Cardiac septum (tissue), 1 donor: ENCODE results near the gene ARRB1. TPM values are rescaled to one million over a fixed set of nuclear protein-coding genes. Genes with fewer than 3 reads are reported as not detected.
"Not testable (repeated sequence)": the region's sequence is repeated elsewhere in the genome, so short reads cannot be mapped to it uniquely, and the experiment has no call there.

Experiments used
- DNase-seq: peaks from one replicate; pipeline ENCODE4 v3.0.0-alpha.2; 2020; ENCODE audit warnings: low spot score
- intact Hi-C: fragments of 100-400 bp; cut with DNase I; formaldehyde crosslinking; loops from one replicate; pipeline ENCODE4 v1.14.0; 2022
- total RNA-seq: library from RNA; stranded (reverse); fragmentation: NEBNext Ultra II Directional; extraction: Animal tissue kit (Norgen Biotek cat#: 25700); gene quantifications from one replicate; pipeline ENCODE4 v1.2.1, GENCODE V29; 2021
- donor health status: DM: no; HTN: no; CAD: no.

ARRB1 gene
- total RNA-seq, 1 donor from 2014 or later = 21.4 TPM

DNA sequence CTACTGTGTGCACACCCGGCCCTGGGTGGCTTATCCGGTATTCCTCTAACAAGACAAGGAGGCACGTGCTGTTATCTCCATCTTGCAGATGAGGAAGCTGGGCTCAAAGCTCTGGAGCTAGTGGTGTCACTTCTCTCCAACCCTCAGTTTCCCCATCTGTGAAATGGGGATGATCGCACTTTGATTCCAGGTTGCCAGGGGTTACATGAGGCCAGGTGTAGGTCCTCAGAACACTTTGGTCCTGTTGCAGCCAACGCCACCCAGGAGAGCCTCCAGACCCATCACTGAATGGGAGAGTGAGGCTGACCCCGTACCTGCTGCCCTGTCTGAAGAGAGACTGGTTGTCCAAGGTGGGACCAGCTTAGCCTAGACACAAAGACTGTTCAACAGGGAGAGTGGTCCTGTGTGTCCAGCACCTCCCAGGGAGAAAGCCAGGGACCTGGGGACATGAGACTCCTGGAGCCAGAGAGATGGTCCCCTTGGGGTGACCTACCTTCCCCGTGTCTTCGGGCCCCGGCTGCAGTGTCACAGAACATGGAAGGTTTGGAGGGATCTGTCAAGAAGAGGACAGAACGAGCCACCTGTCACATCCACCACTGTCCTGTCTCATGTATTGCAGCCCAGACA, 69.9 kb downstream of the ARRB1 start:
- DNase-seq = no peak

DNA sequence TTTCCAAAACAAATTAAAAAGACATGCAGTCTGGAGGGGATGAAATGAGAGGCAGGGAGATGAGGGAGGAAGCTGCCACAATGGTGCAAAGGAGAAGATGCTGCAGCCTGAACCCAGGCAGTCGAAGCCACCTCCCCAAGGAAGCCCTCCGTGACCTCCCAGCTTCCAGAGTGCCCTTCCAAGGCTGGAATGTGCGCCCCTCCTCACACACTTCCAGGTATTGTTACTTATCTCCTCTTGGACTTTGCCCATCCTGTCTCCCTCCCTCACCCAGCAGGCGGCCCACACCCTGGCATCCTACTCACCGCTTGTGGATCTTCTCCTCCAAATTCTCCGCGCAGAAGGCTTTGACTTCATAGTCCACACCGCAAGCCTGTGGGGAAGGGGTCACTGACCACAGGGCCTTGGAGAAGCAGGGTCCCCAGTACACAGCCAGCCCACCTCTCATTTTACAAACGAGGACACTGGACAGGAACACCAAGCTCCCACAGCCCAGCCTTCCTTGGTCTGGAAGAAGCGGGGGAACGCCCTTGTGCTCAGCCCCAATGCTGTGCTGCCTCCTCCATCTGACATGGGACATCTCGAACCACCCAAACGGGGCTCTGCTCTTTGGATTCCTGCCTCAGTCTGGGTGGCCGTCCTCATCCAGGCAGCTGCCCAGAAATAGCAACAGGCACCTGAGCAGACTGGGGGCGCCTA, 70.5 kb downstream of the ARRB1 start:
- intact Hi-C loops = loop anchor here (1.0 kb wide), 2 partner anchors 47 to 103 kb away; no protein-coding TSS in a partner anchor
- DNase-seq = no peak

More for the DNA sequence above, 69.9 kb downstream of the ARRB1 start:
- intact Hi-C loops = no loop called here

DNA sequence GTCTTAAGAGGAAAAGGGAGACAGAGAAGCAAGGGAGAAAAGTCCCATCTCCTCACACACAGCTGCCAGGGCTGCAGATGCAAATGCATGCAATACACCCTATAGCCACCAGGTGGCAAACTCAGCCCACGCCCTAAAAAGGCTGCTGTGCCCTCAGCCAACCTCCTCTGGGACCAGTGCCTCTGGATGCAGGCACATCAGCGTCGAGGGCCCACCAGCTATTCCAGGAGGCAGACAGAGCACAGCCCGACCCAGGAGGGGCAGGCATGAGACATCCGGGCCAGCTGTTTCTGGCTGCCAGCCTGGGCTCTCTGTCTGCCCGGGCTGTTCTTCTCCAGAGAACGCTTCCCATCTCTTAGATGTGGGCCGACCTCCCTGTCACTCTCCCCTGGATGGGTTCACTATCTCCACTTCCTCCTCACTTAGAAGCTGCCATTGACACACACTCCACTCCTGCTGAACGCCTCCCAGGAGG, 71.2 kb downstream of the ARRB1 start:
- DNase-seq = peak; percentile 92
- intact Hi-C loops = loop anchor here (1.0 kb wide), 2 partner anchors 48 to 104 kb away; no protein-coding TSS in a partner anchor

- intact Hi-C loops = no loop called here
- no peak for DNase-seq
These were observed 72.2 kb downstream of the ARRB1 start for GRCh38 chr11:75279273-75279672.

DNA sequence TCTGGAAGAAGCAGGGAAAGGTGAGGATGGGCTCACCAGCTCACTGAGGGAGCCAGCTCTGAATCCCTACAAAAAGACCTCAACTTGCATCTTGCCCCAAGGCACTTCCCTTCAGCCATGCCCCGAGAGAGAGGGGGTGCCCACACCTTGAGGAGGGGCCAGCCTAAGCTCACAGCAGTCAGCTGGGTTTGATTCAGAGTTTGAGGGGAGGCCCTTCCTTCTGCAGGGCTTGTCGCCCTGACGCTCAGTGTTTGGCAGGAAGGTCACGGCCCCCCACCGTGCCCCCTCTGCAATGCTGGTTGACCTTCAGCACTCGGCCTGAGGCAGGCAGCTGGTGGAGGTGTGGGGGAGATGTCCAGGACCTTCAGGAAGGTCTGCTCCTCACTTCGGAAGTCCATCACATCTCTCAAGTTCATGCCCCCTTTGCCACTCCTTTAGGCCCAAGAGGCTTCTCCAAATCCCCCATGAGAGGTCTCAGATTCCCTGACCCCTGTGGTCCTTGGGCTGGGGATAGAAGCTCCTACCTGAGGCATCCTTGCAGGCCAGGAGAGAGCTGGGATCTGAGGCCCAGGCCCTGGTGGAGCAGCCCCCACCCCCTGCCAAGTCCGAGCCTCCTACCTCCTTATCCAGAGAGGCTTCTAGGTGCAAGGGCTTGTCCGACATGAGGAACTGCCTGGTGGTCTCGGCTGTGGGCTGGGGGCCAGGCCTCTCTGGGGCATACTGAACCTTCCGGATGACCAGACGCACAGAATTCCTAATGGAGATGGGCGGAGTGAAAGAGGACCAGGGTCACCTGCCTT, 73.3 kb downstream of the ARRB1 start:
- intact Hi-C loops = no loop called here
- peak; percentile 43 for DNase-seq

- intact Hi-C loops = no loop called here
- DNase-seq = peak; percentile 10
These were observed 74.2 kb downstream of the ARRB1 start for GRCh38 chr11:75277211-75277805.

DNA sequence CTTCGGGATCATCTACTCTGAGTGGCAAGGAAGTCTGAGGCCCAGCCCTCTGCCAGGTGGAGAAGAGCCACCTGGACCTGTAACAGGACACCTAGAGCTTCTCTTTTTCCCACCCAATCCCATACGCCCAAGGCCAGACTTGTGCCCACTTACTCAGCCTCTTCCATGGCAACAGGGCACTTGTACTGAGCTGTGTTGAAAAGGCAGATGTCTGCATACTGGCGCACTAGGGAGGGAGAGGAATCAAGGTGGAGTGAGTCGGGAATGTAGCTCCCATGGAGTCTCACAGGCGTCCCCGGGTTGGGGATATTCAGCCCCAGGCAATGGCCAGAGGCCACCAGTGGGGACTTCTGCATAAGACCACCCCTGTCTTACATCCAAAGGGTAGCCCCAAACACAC, 74.8 kb downstream of the ARRB1 start:
- intact Hi-C loops = no loop called here
- peak; percentile 63 for DNase-seq

DNA sequence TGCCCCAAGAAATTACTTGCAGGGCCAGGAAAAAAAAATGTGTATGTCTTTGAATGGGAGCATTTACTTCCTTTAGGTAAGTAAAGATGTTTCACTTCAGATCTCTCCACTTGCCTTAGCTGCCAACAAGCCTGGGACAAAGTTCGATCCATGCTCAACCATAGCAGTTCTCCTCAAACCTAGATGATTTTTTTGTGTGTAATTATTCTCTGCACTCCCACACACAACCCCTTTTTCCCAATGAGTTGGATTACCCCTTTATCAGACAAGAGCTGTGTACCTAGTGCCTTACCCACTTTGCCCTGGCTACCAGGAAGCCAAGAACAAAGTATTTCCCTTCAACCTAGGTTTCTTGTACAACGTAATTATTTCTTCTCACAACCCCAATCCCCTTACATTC, 75.3 kb downstream of the ARRB1 start:
- intact Hi-C loops = no loop called here

GRCh38 chr11:75275581-75275980, 75.9 kb downstream of the ARRB1 start:
- intact Hi-C loops = no loop called here

More for the DNA sequence above, 75.3 kb downstream of the ARRB1 start:
- DNase-seq = no peak

GRCh38 chr11:75274716-75275115, 76.7 kb downstream of the ARRB1 start:
- DNase-seq = peak; percentile 3
- intact Hi-C loops = not testable (repeated sequence)

More at GRCh38 chr11:75275581-75275980, 75.9 kb downstream of the ARRB1 start:
- DNase-seq = peak; percentile 83

GRCh38 chr11:75273411-75274391, 77.8 kb downstream of the ARRB1 start:
- intact Hi-C loops = no loop called here
- DNase-seq = peak; percentile 75

DNA sequence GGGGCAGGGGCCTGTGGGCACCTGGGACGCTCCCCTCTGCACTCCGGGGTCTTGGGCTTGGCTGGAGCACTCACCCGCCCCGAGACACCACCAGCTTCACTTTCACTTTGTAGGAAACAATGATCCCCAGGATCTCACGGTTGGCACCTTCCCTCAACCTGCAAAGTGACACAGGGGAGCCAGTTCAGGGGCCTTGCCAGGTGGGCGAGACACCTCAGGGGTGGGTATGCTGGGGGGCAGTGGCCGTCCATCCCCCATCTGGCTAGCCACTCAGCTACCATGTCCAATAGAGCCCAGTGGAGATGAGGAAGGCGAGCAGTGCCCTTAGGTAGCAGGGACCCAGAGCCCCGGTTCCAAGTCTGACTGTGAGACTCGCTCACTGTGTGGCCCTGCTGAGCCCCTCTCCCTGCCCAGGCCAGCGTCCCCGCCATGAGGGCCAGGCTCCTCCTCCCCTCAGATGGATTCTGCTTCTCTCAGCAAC, 78.6 kb downstream of the ARRB1 start:
- DNase-seq = peak; percentile 74
- intact Hi-C loops = no loop called here

DNA sequence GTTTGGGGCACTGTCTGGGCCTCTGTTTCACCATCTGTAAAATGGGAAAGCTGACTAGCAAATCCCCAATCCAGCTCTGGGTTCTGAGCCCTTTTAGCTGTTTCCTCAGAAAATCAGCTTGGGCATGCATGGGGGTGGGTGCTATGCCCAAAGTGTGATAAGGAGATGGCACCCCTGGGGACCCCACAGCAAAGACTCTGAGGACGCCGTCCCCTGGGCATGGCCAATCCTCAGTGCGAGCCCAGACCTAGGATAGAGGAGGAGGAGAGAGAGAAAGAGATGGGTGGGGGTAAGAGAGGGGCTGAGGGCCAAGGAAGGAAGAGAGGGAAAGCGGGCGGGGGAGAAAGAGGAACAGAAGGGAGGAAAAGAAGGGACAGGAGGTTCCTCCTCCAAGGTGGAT, 79.1 kb downstream of the ARRB1 start:
- intact Hi-C loops = no loop called here
- DNase-seq = peak; percentile 5

DNA sequence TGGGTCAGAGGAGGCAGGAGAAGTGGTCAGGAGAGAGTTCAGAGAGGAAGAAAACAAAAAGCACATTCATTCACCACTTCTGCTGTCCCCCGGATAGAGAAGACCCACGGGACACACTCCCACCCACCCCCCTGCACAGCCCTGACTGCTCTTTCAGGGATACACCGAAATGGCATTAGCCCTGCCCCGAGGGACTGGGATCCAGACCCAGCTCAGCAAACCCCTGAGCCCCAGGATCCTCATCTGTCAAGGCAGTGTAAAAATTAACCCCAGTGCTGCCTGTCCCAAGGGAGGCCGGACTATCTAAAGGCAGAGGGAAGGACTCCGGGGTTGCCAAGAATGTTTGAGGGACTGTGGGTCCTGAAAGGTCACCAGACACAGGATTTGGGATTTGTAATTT, 79.7 kb downstream of the ARRB1 start:
- DNase-seq = no peak
- intact Hi-C loops = no loop called here

DNA sequence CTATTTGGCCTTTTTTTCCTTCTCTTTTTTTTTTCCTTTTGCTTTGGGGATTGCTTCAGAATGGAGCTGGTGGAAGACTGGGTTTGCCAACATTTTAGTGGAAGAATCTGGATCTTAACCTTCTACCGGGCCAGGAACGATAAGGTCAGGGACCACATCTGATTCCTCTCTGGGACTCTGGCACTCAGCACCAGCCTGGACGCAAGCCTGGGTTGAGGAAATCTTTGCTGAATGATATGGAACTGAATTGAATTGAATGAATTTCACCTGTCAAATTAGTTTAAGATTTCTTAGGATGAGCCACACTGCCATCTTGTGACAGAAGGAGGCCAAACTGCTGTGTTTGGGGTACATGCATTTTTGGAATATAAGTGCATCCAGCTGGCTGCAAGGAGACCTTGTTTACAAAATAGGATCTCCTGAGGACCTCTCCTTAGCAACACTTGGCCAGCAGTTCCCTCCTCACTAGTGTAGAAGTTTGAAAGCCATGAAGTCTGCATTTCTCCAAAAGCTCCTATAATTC, 80.5 kb downstream of the ARRB1 start:
- DNase-seq = no peak
- intact Hi-C loops = no loop called here

DNA sequence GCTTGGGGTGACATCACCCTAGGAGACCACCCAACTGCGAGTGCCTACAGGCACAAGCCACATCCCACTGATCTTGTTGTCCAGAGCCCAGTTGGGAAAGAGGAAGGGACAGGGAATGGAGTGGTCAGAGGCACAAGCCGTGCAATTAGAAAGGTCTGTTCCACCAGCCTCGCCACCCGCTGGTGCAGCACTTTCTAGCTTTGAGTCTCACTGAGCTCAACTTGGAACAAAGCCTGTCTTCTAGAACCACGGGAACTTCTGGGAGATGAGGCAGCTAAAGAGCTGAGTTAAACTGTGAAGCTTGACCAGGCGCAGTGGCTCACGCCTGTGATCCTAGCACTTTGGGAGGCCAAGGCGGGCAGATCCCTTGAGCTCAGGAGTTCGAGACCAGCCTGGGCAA, 81.6 kb downstream of the ARRB1 start:
- intact Hi-C loops = no loop called here
- no peak for DNase-seq

GRCh38 chr11:75269367-75269660, 82.1 kb downstream of the ARRB1 start:
- DNase-seq = no peak
- intact Hi-C loops = no loop called here

DNA sequence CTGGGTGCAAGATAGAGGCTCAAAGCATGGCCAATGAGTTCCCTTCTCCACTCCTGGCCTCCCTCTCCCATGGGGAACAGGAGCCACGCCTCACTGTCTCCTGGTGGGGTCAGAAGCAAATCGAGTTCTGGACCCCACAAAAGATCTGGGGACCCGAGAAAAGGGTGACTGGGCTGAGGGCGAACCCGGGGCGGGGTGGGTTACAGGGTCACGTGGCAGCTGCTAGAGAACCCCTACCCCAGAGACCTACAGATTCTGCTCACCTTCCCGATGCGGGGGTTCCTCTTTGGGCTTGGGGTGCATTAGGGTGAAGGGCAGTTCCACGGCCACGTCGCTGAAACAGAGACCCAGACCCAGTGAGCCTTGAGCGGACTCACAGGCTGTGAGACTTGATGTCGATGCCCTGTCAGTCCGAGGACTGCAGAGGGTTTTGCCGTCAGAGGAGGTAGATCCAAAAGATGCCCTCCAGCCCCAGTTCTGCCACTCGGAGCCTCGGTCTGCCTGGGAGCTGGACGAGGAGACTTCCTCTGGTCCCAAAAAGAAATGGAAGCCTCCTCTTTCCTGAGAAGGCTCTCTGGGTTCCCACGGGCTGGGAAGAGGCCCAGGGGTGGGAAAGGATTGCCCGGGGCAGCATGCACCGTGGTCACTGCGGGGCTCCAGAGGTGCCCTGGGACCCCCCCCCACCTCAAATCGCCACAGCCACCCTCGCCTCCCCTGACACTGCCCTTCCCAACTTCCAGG, 82.7 kb downstream of the ARRB1 start:
- DNase-seq = peak; percentile 70
- intact Hi-C loops = no loop called here
